ENCODE measurements around the gene TEK. TPM values are rescaled to one million over a fixed set of nuclear protein-coding genes. Genes with fewer than 3 reads are reported as not detected.

Gene TEK
- total RNA-seq, result 0.43 and 15.6 TPM in 2 replicates

GRCh38 chr9:27108981-27109541 lies at the start of gene TEK:
Gene TEK (plus strand): TSS chr9:27109225. CDS start chr9:27109591, 366 bp downstream.

Other genes with a start within 250 kb of the TEK start
- 10.4 and 12.2 TPM in 2 replicates for gene CAAP1, start 216.4 kb upstream of the TEK start, total RNA-seq
- 29.9 and 44.8 TPM in 2 replicates for gene PLAA, start 162.0 kb upstream of the TEK start, total RNA-seq
- 10.0 and 15.4 TPM in 2 replicates for gene IFT74, start 152.8 kb upstream of the TEK start, total RNA-seq
- not detected in 2 replicates for gene LRRC19, start 103.6 kb upstream of the TEK start, total RNA-seq
- not detected in 2 replicates for gene EQTN, start 187.9 kb downstream of the TEK start, total RNA-seq

Data from bronchial smooth muscle cell (primary cell).